ENCODE results near the gene RNF167.

DNA sequence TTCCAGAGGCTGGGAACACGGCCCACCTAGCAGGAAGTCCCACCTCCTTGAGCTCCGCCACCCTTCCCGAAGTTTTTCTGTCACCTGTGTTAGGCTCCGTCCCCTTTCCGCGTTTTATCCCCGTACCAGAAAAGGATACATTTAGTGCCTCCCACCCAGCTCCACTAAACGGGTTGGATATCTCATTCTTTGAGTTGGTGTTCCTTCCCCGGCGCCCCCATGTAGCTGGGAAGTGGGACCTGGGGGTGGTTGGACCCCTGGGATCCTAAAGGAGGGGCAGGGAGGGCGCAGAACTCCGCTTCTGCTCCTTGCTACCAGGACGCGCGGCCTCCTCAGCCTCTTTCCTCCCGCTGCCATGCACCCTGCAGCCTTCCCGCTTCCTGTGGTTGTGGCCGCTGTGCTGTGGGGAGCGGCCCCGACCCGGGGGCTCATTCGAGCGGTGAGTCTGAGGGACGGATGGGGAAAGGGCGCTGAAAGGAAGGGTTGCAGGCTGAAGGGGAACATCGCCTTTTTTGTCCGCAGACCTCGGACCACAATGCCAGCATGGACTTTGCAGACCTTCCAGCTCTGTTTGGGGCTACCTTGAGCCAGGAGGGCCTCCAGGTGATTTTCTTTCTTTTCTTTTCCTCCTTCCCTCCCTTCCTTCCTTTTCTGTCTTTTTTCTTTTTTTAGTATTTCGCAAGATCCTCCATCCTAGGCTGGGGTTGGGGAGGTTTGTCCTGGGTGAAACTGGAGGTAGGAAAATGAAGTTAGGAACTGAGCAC lies 669 bp downstream of the RNF167 start:
- TF ChIP-seq, protein P1, sequence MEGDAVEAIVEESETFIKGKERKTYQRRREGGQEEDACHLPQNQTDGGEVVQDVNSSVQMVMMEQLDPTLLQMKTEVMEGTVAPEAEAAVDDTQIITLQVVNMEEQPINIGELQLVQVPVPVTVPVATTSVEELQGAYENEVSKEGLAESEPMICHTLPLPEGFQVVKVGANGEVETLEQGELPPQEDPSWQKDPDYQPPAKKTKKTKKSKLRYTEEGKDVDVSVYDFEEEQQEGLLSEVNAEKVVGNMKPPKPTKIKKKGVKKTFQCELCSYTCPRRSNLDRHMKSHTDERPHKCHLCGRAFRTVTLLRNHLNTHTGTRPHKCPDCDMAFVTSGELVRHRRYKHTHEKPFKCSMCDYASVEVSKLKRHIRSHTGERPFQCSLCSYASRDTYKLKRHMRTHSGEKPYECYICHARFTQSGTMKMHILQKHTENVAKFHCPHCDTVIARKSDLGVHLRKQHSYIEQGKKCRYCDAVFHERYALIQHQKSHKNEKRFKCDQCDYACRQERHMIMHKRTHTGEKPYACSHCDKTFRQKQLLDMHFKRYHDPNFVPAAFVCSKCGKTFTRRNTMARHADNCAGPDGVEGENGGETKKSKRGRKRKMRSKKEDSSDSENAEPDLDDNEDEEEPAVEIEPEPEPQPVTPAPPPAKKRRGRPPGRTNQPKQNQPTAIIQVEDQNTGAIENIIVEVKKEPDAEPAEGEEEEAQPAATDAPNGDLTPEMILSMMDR (IDR thresholded peaks at IDR 0.05) = no peak
- TF ChIP-seq POLR2AphosphoS5 (IDR thresholded peaks at IDR 0.05) (no peak), POLR2A (IDR thresholded peaks at IDR 0.05) (no peak)
